HEK293 (cell line): ENCODE measurements around the gene PHACTR1.

Experiments used
- CTCF ChIP-seq: fragments of 450-650 bp; formaldehyde crosslinking; IDR thresholded peaks from 2 replicates; pipeline ENCODE4 v1.5.1; 2016; ENCODE audit warnings: missing biosample characterization, missing genetic modification characterization
- REST ChIP-seq: fragments of 450-650 bp; formaldehyde crosslinking; IDR thresholded peaks from 2 replicates; pipeline ENCODE4 v1.5.1; 2016; ENCODE audit warnings: missing biosample characterization, missing genetic modification characterization

GRCh38 chr6:13005994-13006393 is 289.4 kb downstream of the PHACTR1 start:
- TF ChIP-seq CTCF (no peak), REST (tag by site-specific recombination) (no peak)
